Lower lobe of right lung (tissue), 2 donors: Measurements from ENCODE around the gene ANKHD1. TPM values are rescaled to one million over a fixed set of nuclear protein-coding genes. Genes with fewer than 3 reads are reported as not detected.
"Not testable (repeated sequence)": the region's sequence is repeated elsewhere in the genome, so short reads cannot be mapped to it uniquely, and the experiment has no call there.

Experiments
- ATAC-seq, 2 donors: fragments of 200-7000 bp; cut with Tn5 transposase; one replicate each; pipeline ENCODE4 v1.9.1; 2020 to 2022; ENCODE audit warnings: mild to moderate bottlenecking in 2 of 2, moderate library complexity in 2 of 2
- DNase-seq: peaks from one replicate; pipeline ENCODE4 v3.0.0-alpha.2; 2020
- H3K27ac ChIP-seq: fragments of 200-600 bp; one replicate; pipeline ENCODE4 v1.8.0; 2022
- H3K27me3 ChIP-seq: fragments of 200-600 bp; one replicate; pipeline ENCODE4 v1.8.0; 2022; ENCODE audit warnings: low read depth
- H3K36me3 ChIP-seq: fragments of 200-600 bp; one replicate; pipeline ENCODE4 v1.8.0; 2022; ENCODE audit warnings: mild to moderate bottlenecking
- H3K4me1 ChIP-seq: fragments of 200-600 bp; one replicate; pipeline ENCODE4 v1.8.0; 2022
- H3K4me3 ChIP-seq: fragments of 200-600 bp; one replicate; pipeline ENCODE4 v1.8.0; 2022; ENCODE audit warnings: mild to moderate bottlenecking
- H3K9me3 ChIP-seq: fragments of 200-600 bp; one replicate; pipeline ENCODE4 v1.8.0; 2022
- intact Hi-C: fragments of 100-400 bp; cut with DNase I; formaldehyde crosslinking; loops from one replicate; pipeline ENCODE4 v1.11.0; 2022
- total RNA-seq: library from RNA; stranded (reverse); fragmentation: NEBNext Ultra II Directional; extraction: Animal tissue kit (Norgen Biotek cat#: 25700); gene quantifications from one replicate; pipeline ENCODE4 v1.2.1, GENCODE V29; 2021
- TF ChIP-seq, protein P1 (sequence below): fragments of 200-600 bp; IDR thresholded peaks from one replicate; pipeline ENCODE4 v1.8.0; 2022; ENCODE audit warnings: antibody characterized with exemption, mild to moderate bottlenecking
- donor health status: DM: no; HTN: yes; CAD: no; lungs with severe emphysema.

Gene ANKHD1
- total RNA-seq, 1 donor from 2014 or later: 133 TPM

DNA sequence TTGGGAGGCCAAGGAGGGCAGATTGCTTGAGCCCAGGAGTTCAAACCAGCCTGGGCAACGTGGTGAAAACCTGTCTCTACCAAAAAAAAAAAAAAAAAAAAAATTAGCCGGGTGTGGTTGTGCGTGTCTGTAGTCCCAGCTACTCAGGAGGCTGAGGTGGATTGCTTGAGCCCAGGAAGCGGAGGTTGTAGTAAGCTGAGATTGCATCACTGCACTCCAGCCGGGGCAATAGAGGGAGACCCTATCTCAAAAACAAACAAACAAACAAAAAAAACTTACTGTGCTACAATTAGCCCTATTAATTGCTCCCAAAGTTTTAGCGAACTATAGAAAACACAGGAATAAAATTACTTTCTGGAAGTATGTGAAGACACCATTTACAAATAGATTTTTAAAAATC is 67.6 kb downstream of the ANKHD1 start:
- TF ChIP-seq, protein P1, sequence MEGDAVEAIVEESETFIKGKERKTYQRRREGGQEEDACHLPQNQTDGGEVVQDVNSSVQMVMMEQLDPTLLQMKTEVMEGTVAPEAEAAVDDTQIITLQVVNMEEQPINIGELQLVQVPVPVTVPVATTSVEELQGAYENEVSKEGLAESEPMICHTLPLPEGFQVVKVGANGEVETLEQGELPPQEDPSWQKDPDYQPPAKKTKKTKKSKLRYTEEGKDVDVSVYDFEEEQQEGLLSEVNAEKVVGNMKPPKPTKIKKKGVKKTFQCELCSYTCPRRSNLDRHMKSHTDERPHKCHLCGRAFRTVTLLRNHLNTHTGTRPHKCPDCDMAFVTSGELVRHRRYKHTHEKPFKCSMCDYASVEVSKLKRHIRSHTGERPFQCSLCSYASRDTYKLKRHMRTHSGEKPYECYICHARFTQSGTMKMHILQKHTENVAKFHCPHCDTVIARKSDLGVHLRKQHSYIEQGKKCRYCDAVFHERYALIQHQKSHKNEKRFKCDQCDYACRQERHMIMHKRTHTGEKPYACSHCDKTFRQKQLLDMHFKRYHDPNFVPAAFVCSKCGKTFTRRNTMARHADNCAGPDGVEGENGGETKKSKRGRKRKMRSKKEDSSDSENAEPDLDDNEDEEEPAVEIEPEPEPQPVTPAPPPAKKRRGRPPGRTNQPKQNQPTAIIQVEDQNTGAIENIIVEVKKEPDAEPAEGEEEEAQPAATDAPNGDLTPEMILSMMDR: no peak
- no peaks in the 10 kb centered on the region for H3K4me1 ChIP-seq
- ATAC-seq (no peak), DNase-seq (no peak)
- H3K36me3 ChIP-seq: peaks cover 68% of the 10 kb centered on the region
- no peaks in the 10 kb centered on the region for H3K9me3 ChIP-seq
- H3K4me3 ChIP-seq: no peak overlapping the region
- intact Hi-C loops: no loop called here
- H3K27ac ChIP-seq: no peak overlapping the region
- no peaks in the 10 kb centered on the region for H3K27me3 ChIP-seq

DNA sequence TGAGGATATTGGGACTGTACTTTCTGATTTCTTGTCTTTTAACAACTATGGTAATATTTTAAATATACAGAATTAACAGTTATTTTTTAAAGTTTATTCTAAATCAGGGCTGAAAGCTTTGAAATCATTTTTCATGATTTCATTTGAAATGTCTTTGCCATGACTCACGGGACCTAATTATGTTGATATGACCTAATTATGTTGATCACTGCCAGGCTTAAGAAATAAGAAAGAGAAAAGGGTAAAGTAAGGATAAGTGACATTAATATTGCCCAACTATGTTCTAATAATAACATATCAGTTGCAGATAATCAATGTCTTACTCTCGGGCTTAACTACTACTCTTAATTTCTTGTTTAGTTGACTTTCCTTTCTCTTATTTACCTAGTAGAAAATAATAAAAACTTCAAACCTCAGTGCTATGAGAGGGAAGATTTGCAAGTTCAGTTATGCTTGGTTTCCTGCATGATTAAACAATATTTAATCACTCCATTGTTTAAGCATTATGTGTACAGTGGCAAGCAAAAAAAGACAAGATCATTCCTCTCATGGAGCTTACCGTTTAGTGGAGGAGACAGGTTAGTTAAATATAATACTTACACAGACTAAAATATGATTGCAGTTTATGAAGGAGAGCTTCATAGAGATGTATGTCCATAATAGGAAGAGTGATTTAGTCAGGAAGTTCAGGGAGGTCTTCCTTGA is 78.8 kb downstream of the ANKHD1 start:
- no peak for DNase-seq
- Histone ChIP-seq H3K4me1 (no peaks in the 10 kb centered on the region), H3K9me3 (no peaks in the 10 kb centered on the region), H3K4me3 (no peak overlapping the region), H3K27me3 (no peaks in the 10 kb centered on the region), H3K27ac (no peak overlapping the region), H3K36me3 (peaks cover 43% of the 10 kb centered on the region)
- intact Hi-C loops: no loop called here
- ATAC-seq: no peak
- TF ChIP-seq, protein P1: no peak

DNA sequence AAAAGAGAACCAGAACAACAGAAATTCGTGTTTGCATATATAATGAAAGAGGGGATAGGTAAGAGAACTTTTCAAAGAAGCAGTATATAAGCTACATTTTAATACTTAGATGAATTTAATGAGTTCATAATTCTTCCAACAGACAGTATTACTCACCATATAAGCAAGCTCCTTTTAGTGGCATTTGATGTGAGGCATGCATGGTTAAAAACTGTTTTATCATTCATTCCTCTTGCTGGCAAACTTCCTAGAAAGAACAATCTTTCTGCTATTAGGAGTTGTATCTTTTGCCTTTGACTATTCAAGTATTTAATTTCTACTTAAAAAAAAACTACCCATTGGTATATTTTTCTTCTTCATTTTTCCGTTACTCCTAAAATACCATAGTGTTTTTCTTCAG is 80.1 kb downstream of the ANKHD1 start:
- TF ChIP-seq, protein P1: no peak
- Histone ChIP-seq H3K9me3 (no peaks in the 10 kb centered on the region), H3K4me1 (no peaks in the 10 kb centered on the region), H3K4me3 (no peak overlapping the region), H3K27ac (no peak overlapping the region), H3K27me3 (no peaks in the 10 kb centered on the region), H3K36me3 (peaks cover 54% of the 10 kb centered on the region)
- intact Hi-C loops: no loop called here
- no peak for DNase-seq
- ATAC-seq: no peak

DNA sequence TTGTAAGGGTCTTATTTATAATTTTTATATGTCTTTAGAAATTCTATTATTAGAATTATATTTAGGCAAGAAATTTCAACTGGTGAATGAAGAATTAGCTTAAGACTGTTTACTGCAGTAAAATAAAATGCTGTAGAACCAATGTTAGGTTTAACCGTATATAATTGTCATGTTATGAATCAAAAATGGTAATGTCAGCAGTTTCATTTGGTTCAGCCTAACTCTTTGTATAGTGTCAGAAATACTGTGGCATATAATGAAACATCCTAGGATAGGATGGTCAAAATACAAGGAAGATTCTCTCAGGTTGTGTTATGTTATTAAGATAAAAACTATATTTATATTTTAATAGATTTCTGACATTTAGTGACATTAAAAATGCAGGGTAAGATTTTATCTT is 81.4 kb downstream of the ANKHD1 start:
- H3K4me1 ChIP-seq: no peaks in the 10 kb centered on the region
- H3K9me3 ChIP-seq: no peaks in the 10 kb centered on the region
- H3K27me3 ChIP-seq: no peaks in the 10 kb centered on the region
- DNase-seq (no peak), ATAC-seq (no peak)
- peaks cover 58% of the 10 kb centered on the region for H3K36me3 ChIP-seq
- no peak overlapping the region for H3K27ac ChIP-seq
- TF ChIP-seq, protein P1: no peak
- no peak overlapping the region for H3K4me3 ChIP-seq
- intact Hi-C loops: no loop called here

DNA sequence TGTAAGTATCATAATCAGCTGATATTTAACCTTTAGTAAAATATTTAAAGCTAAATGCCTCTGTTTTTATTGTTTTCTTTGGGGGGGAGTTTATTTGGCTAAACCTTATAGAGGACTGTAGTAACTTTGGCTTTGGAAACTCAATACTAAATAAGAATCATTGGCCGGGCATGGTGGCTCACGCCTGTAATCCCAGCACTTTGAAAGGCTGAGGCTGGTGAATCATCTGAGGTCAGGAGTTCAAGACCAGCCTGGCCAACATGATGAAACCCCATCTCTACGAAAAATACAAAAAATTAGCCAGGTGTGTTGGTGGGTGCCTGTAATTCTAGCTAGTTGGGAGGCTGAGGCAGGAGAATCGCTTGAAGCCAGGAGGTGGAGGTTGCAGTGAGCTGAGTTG is 86.5 kb downstream of the ANKHD1 start:
- not testable (repeated sequence) for H3K9me3 ChIP-seq, H3K27ac ChIP-seq
- H3K36me3 ChIP-seq: peaks cover 88% of the 10 kb centered on the region

DNA sequence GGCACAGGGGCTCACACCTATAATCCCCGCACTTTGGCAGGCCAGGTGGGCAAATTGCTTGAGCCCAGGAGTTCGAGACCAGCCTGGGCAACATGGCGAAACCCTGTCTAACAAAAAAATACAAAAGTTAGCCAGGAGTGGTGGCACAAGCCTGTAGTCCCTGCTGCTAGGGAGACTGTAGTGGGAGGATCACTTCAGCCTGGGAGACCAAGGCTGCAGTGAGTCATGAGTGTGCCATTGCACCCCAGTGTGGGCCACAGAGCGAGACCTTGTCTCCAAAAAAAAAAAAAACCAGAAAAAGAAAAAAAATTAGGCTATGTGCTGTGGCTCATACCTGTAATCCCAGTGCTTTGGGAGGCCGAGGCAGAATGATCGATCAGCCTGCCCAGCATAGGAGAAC is 87.3 kb downstream of the ANKHD1 start:
- intact Hi-C loops: no loop called here
- H3K27ac ChIP-seq: no peak overlapping the region
- no peak for DNase-seq
- H3K4me1 ChIP-seq: no peaks in the 10 kb centered on the region
- TF ChIP-seq, protein P1: no peak
- no peaks in the 10 kb centered on the region for H3K27me3 ChIP-seq
- H3K9me3 ChIP-seq: no peaks in the 10 kb centered on the region
- H3K36me3 ChIP-seq: peaks cover 88% of the 10 kb centered on the region
- no peak for ATAC-seq
- H3K4me3 ChIP-seq: no peak overlapping the region

More for the DNA sequence above, 86.5 kb downstream of the ANKHD1 start:
- ATAC-seq, H3K4me1 ChIP-seq, intact Hi-C loops, H3K27me3 ChIP-seq, DNase-seq, H3K4me3 ChIP-seq: not testable (repeated sequence)
